A549 (cell line): ENCODE measurements around the gene CCDC88B. TPM values are rescaled to one million over a fixed set of nuclear protein-coding genes. Genes with fewer than 3 reads are reported as not detected.

ENCODE experiments used
- ATAC-seq, 2 experiments: fragments of 200-7000 bp in 1 of 2; fragments of >200 bp in 1 of 2; cut with Nextera tagmentation in 1 of 2; cut with Tn5 transposase in 1 of 2; 3 replicates each; pipeline versions ENCODE4 v1.8.0 to v1.9.1; 2018 to 2020; ENCODE audit warnings: mild to moderate bottlenecking in 1 of 2, moderate library complexity in 1 of 2
- CTCF ChIA-PET: fragments of 300-600 bp; sonication (Branson Sonifier 250); formaldehyde crosslinking; extraction: SDS; loops from one replicate; lab custom pipeline; 2021; ENCODE audit warnings: antibody characterized with exemption, inconsistent platforms; lab: Yijun Ruan, JAX
- POLR2A ChIA-PET: fragments of 350-600 bp; formaldehyde crosslinking; extraction: SDS; loops from one replicate; lab custom pipeline; 2021; ENCODE audit warnings: antibody characterized with exemption, inconsistent platforms; lab: Yijun Ruan, JAX
- DNase-seq, 2 experiments: peaks; one replicate each; pipeline versions ENCODE4 v3.0.0 to v3.0.0-alpha.2; 2011 to 2016; ENCODE audit warnings: low read depth in 1 of 2, low spot score in 1 of 2
- FAIRE-seq: peaks from 2 replicates; lab custom pipeline; 2011; peaks lifted over from hg19 to GRCh38; lab: Jason Lieb, UNC
- H3K27ac ChIP-seq, 2 experiments: fragments of >200 bp; sonication (Bioruptor Twin); formaldehyde crosslinking; 3 replicates each; pipeline ENCODE4 v1.5.1; 2016 to 2017
- H3K4me1 ChIP-seq: fragments of >200 bp; sonication (Bioruptor Twin); formaldehyde crosslinking; 3 replicates; pipeline ENCODE4 v1.6.1; 2016
- H3K4me2 ChIP-seq: fragments of >200 bp; sonication (Bioruptor Twin); formaldehyde crosslinking; 3 replicates; pipeline ENCODE4 v1.6.1; 2016
- H3K4me3 ChIP-seq: fragments of >200 bp; sonication (Bioruptor Twin); formaldehyde crosslinking; 3 replicates; pipeline ENCODE4 v1.5.1; 2016
- H3K9me3 ChIP-seq: fragments of >200 bp; sonication (Bioruptor Twin); formaldehyde crosslinking; 3 replicates; pipeline ENCODE4 v1.6.1; 2016
- CBX2 ChIP-seq: fragments of 200-600 bp; sonication (generic); IDR thresholded peaks from 2 replicates; pipeline ENCODE4 v1.6.1; 2016; ENCODE audit warnings: low read depth, mild to moderate bottlenecking, borderline replicate concordance
- CHD2 ChIP-seq: fragments of 150-350 bp; IDR thresholded peaks from 2 replicates; pipeline ENCODE4 v1.6.1; 2014; ENCODE audit warnings: low read length; ENCODE audit not compliant: partially characterized antibody
- EHF ChIP-seq: fragments of 250-450 bp; sonication (Bioruptor Pico); IDR thresholded peaks from 2 replicates; pipeline ENCODE4 v1.5.0; 2020; ENCODE audit warnings: mild to moderate bottlenecking
- FOSB ChIP-seq: fragments of 250-450 bp; sonication (Bioruptor Pico); IDR thresholded peaks from 2 replicates; pipeline ENCODE4 v1.5.0; 2020; ENCODE audit warnings: mild to moderate bottlenecking, moderate library complexity
- HES2 ChIP-seq: fragments of >200 bp; sonication (Bioruptor Twin); formaldehyde crosslinking; IDR thresholded peaks from 2 replicates; pipeline ENCODE4 v1.6.1; 2016
- HOXA7 ChIP-seq: fragments of 250-450 bp; sonication (Bioruptor Pico); IDR thresholded peaks from 2 replicates; pipeline ENCODE4 v1.5.0; 2020; ENCODE audit warnings: mild to moderate bottlenecking, moderate library complexity
- HOXB13 ChIP-seq: fragments of 250-450 bp; sonication (Bioruptor Pico); IDR thresholded peaks from 2 replicates; pipeline ENCODE4 v1.5.0; 2020; ENCODE audit warnings: low read depth, mild to moderate bottlenecking, moderate library complexity
- HOXB5 ChIP-seq: fragments of 250-450 bp; sonication (Bioruptor Pico); IDR thresholded peaks from 2 replicates; pipeline ENCODE4 v1.5.0; 2020; ENCODE audit warnings: mild to moderate bottlenecking, moderate library complexity
- KDM5A ChIP-seq: fragments of 200-600 bp; sonication (generic); IDR thresholded peaks from 2 replicates; pipeline ENCODE4 v1.6.1; 2016; ENCODE audit warnings: antibody characterized with exemption, mild to moderate bottlenecking
- MAZ ChIP-seq: fragments of 150-350 bp; IDR thresholded peaks from 2 replicates; pipeline ENCODE4 v1.6.1; 2014; ENCODE audit warnings: antibody characterized with exemption, low read depth, low read length, borderline replicate concordance
- NPAS2 ChIP-seq: fragments of 250-450 bp; sonication (Bioruptor Pico); IDR thresholded peaks from 2 replicates; pipeline ENCODE4 v1.8.0; 2022; ENCODE audit warnings: mild to moderate bottlenecking, moderate library complexity, borderline replicate concordance
- NR3C1 ChIP-seq: fragments of >200 bp; sonication (Bioruptor Twin); formaldehyde crosslinking; IDR thresholded peaks from 3 replicates; pipeline ENCODE4 v1.6.1; 2017
- PHF8 ChIP-seq: fragments of 200-600 bp; sonication (generic); IDR thresholded peaks from 2 replicates; pipeline ENCODE4 v1.6.1; 2016; ENCODE audit warnings: low read depth, mild to moderate bottlenecking, antibody characterized with exemption, moderate library complexity, borderline replicate concordance
- RAD21 ChIP-seq, 2 experiments: fragments of >200 bp in 1 of 2; sonication (Bioruptor Twin) in 1 of 2; formaldehyde crosslinking in 1 of 2; IDR thresholded peaks in 1 of 2; conservative IDR thresholded peaks in 1 of 2; 2 replicates in 1 of 2; 3 replicates in 1 of 2; pipeline ENCODE4 v1.6.1; 2012 to 2018; ENCODE audit warnings: inconsistent platforms in 1 of 2
- RCOR1 ChIP-seq: fragments of 150-350 bp; IDR thresholded peaks from 2 replicates; pipeline ENCODE4 v1.6.1; 2014; ENCODE audit warnings: antibody characterized with exemption, low read length, low read depth
- RFX5 ChIP-seq: fragments of 450-650 bp; IDR thresholded peaks from 2 replicates; pipeline ENCODE4 v1.7.1; 2014; ENCODE audit warnings: antibody characterized with exemption, mild to moderate bottlenecking, moderate library complexity
- RNF2 ChIP-seq: fragments of 200-600 bp; sonication (generic); IDR thresholded peaks from 2 replicates; pipeline ENCODE4 v1.6.1; 2016; ENCODE audit warnings: low read depth, mild to moderate bottlenecking, antibody characterized with exemption, moderate library complexity, borderline replicate concordance
- SMC3 ChIP-seq: fragments of >200 bp; sonication (Bioruptor Twin); formaldehyde crosslinking; IDR thresholded peaks from 3 replicates; pipeline ENCODE4 v1.6.1; 2018; ENCODE audit warnings: inconsistent platforms
- TFCP2L1 ChIP-seq: fragments of 250-450 bp; sonication (Bioruptor Pico); IDR thresholded peaks from 2 replicates; pipeline ENCODE4 v1.5.0; 2021; ENCODE audit warnings: mild to moderate bottlenecking
- WGBS: methylation state at CpG from one replicate; pipeline ENCODE4 v1.1.6; 2017; ENCODE audit errors: missing lambda C conversion rate; 5-methylcytosine and 5-hydroxymethylcytosine counted together
- polyA plus RNA-seq, 4 experiments: library from polyadenylated mRNA; depleted of rRNA in 3 of 4; stranded (reverse); fragments of >200 nt; fragmentation: RNase III in 1 of 4; extraction: RNeasy Plus Mini Kit Qiagen cat#74134 plus additional on column Dnase treatment in 1 of 4; gene quantifications; 2 replicates in 3 of 4; 3 replicates in 1 of 4; pipeline ENCODE4 v1.2.3, GENCODE V29; 2011 to 2017
- TF ChIP-seq, protein P1 (sequence below): fragments of 450-650 bp; IDR thresholded peaks from 2 replicates; pipeline ENCODE4 v1.6.1; 2014; ENCODE audit warnings: antibody characterized with exemption
- TF ChIP-seq, protein P2 (sequence below): fragments of >200 bp; sonication (Bioruptor Twin); formaldehyde crosslinking; IDR thresholded peaks from 3 replicates; pipeline ENCODE4 v1.5.1; 2016
- TF ChIP-seq, protein P3 (sequence below): fragments of 200-600 bp; sonication (generic); IDR thresholded peaks from 2 replicates; pipeline ENCODE4 v1.6.1; 2016; ENCODE audit warnings: antibody characterized with exemption, mild to moderate bottlenecking, moderate library complexity
- TF ChIP-seq, protein P4 (sequence below): fragments of 150-350 bp; IDR thresholded peaks from 2 replicates; pipeline ENCODE4 v1.6.1; 2014; ENCODE audit warnings: low read depth, mild to moderate bottlenecking, low read length

Gene CCDC88B
- polyA plus RNA-seq, 2 of the 4 experiments (the other 2 are of a cell fraction), result 4.8 to 8.8 TPM

DNA sequence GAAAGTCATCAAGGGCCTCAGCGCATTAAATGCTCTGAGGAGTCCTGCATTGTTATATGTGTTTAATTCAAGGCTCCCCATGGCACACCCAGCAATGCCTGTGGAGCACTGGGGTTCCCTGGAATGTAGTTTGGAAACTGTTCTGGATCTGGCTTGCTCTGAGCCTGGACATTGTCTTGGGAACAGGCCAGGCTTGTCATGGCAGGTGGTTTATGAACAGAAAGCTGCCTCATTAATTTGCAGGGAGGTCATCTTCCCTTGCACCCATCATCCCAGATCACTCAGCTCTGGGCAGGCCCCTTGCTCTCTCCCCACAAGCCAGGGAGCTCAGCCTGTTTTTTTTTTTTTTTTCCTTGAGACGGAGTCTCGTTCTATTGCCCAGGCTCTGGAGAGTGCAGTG, 51.8 kb downstream of the CCDC88B start (continued):
- TF ChIP-seq, protein P1, sequence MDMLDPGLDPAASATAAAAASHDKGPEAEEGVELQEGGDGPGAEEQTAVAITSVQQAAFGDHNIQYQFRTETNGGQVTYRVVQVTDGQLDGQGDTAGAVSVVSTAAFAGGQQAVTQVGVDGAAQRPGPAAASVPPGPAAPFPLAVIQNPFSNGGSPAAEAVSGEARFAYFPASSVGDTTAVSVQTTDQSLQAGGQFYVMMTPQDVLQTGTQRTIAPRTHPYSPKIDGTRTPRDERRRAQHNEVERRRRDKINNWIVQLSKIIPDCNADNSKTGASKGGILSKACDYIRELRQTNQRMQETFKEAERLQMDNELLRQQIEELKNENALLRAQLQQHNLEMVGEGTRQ, result no peak
- no peak for TF ChIP-seq FOSB (CRISPR knock-in tag)
- TF ChIP-seq, protein P2, sequence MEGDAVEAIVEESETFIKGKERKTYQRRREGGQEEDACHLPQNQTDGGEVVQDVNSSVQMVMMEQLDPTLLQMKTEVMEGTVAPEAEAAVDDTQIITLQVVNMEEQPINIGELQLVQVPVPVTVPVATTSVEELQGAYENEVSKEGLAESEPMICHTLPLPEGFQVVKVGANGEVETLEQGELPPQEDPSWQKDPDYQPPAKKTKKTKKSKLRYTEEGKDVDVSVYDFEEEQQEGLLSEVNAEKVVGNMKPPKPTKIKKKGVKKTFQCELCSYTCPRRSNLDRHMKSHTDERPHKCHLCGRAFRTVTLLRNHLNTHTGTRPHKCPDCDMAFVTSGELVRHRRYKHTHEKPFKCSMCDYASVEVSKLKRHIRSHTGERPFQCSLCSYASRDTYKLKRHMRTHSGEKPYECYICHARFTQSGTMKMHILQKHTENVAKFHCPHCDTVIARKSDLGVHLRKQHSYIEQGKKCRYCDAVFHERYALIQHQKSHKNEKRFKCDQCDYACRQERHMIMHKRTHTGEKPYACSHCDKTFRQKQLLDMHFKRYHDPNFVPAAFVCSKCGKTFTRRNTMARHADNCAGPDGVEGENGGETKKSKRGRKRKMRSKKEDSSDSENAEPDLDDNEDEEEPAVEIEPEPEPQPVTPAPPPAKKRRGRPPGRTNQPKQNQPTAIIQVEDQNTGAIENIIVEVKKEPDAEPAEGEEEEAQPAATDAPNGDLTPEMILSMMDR, result no peak
- TF ChIP-seq, all 56 proteins: peak for 0

GRCh38 chr11:64395545-64396078, 55.6 kb downstream of the CCDC88B start:
- no peak for ATAC-seq
- no peak for DNase-seq
- TF ChIP-seq HES2, result no peak
- TF ChIP-seq CBX2, result no peak
- no peak for TF ChIP-seq NR3C1
- no peak for TF ChIP-seq RFX5
- no peak for TF ChIP-seq MAZ
- TF ChIP-seq SMC3, result no peak
- TF ChIP-seq TFCP2L1 (CRISPR knock-in tag), result no peak
- no peak for TF ChIP-seq RCOR1
- no peak overlapping the region for H3K4me3 ChIP-seq
- FAIRE-seq, result no peak
- ChIA-PET CTCF (interaction anchor here (0.7 to 1.5 kb wide), 4 partner anchors 11 to 257 kb away, joined by 3 to 4 read pairs (median 3); no protein-coding TSS in a partner anchor), POLR2A (no interaction called here)
- H3K9me3 ChIP-seq, result no peaks in the 10 kb centered on the region; the same call in 2 of the 3 replicates
- H3K27ac ChIP-seq, result no peak overlapping the region
- H3K4me2 ChIP-seq, result no peak overlapping the region
- WGBS, result 71% methylated on average over 11 of the region's 13 CpGs
- 0 out of 3 replicates have a peak, but pooled peaks cover 7% of the 10 kb centered on the region for H3K4me1 ChIP-seq

DNA sequence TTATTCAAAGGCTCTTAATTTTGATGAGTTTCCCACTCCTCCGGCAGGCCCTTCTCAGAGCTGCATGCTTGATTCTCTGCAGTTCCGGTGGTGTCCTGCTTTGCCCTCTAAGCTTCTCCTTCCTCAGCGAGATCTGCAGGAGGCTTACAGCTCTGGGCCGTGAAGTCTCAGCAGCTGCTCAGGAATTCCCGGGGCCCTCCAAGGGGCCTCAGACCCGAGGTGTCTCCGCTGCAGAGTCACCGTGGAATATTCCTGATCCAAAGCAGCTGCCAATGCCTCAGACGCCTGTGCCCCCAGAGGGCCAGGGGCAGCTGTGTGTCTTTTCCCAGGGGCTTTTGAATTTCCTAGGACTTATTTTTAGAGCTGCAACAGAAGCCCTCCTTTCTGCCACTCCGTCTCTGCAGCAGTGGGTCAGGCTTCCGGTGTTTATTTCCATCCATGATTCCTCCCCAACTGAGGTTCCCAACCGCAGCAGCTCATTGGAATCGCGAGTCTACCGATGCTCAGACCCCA, 56.1 kb downstream of the CCDC88B start:
- POLR2A ChIA-PET, result no interaction called here

More for the DNA sequence above, 56.1 kb downstream of the CCDC88B start:
- TF ChIP-seq CBX2, result no peak
- TF ChIP-seq EHF, result no peak
- no peak for TF ChIP-seq RNF2
- TF ChIP-seq RAD21 (conservative IDR thresholded peaks at IDR 0.05 in 1 of 2, IDR thresholded peaks at IDR 0.05 in 1 of 2), result no peak
- TF ChIP-seq HOXB5 (CRISPR knock-in tag), result no peak
- TF ChIP-seq KDM5A, result no peak
- TF ChIP-seq, protein P3, sequence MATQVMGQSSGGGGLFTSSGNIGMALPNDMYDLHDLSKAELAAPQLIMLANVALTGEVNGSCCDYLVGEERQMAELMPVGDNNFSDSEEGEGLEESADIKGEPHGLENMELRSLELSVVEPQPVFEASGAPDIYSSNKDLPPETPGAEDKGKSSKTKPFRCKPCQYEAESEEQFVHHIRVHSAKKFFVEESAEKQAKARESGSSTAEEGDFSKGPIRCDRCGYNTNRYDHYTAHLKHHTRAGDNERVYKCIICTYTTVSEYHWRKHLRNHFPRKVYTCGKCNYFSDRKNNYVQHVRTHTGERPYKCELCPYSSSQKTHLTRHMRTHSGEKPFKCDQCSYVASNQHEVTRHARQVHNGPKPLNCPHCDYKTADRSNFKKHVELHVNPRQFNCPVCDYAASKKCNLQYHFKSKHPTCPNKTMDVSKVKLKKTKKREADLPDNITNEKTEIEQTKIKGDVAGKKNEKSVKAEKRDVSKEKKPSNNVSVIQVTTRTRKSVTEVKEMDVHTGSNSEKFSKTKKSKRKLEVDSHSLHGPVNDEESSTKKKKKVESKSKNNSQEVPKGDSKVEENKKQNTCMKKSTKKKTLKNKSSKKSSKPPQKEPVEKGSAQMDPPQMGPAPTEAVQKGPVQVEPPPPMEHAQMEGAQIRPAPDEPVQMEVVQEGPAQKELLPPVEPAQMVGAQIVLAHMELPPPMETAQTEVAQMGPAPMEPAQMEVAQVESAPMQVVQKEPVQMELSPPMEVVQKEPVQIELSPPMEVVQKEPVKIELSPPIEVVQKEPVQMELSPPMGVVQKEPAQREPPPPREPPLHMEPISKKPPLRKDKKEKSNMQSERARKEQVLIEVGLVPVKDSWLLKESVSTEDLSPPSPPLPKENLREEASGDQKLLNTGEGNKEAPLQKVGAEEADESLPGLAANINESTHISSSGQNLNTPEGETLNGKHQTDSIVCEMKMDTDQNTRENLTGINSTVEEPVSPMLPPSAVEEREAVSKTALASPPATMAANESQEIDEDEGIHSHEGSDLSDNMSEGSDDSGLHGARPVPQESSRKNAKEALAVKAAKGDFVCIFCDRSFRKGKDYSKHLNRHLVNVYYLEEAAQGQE, result no peak
- TF ChIP-seq HOXB13 (CRISPR knock-in tag), result no peak
- TF ChIP-seq CHD2, result no peak
- no peak for TF ChIP-seq HES2
- TF ChIP-seq PHF8, result no peak
- no peak for TF ChIP-seq RCOR1
- no peak for TF ChIP-seq NPAS2 (CRISPR knock-in tag)
- TF ChIP-seq SMC3, result no peak
- no peak for TF ChIP-seq HOXA7 (CRISPR knock-in tag)
- TF ChIP-seq, protein P4, sequence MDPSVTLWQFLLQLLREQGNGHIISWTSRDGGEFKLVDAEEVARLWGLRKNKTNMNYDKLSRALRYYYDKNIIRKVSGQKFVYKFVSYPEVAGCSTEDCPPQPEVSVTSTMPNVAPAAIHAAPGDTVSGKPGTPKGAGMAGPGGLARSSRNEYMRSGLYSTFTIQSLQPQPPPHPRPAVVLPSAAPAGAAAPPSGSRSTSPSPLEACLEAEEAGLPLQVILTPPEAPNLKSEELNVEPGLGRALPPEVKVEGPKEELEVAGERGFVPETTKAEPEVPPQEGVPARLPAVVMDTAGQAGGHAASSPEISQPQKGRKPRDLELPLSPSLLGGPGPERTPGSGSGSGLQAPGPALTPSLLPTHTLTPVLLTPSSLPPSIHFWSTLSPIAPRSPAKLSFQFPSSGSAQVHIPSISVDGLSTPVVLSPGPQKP, result no peak
- TF ChIP-seq, all 56 proteins: peak for 0
- Histone ChIP-seq H3K4me2 (no peak overlapping the region), H3K4me1 (0 out of 3 replicates have a peak, but pooled peaks cover 8% of the 10 kb centered on the region), H3K4me3 (no peak overlapping the region), H3K27ac (no peak overlapping the region), H3K9me3 (no peaks in the 10 kb centered on the region)
- no peak for FAIRE-seq
- WGBS, result 60% methylated on average over 14 of the region's 15 CpGs
- CTCF ChIA-PET, result interaction anchor here (0.5 to 1.5 kb wide), 4 partner anchors 12 to 256 kb away, joined by 3 to 4 read pairs (median 4); no protein-coding TSS in a partner anchor
- ATAC-seq, result no peak
- no peak for DNase-seq
